ENCODE results near the gene KRT25. TPM values are rescaled to one million over a fixed set of nuclear protein-coding genes. Genes with fewer than 3 reads are reported as not detected.

KRT25 gene
- total and polyA plus RNA-seq, 3 donors from 2014 or later: 1.2 to 1.6 (median 1.3) TPM

Other genes starting within 250 kb of the KRT25 start
- 1 to 10 TPM in 1 of 2 donors, under 1 TPM in 1; 0.87 to 1.3 TPM for gene CCR7, start 189.9 kb downstream of the KRT25 start, total RNA-seq
- gene CCR7, start 189.9 kb downstream of the KRT25 start, polyA plus RNA-seq (ENCODE audit: insufficient read depth, low read depth, low replicate concordance): 1.5 TPM
- 10 to 100 TPM; 80.3 to 81.6 TPM for gene SMARCE1, start 107.5 kb downstream of the KRT25 start, total RNA-seq
- gene SMARCE1, start 107.5 kb downstream of the KRT25 start, polyA plus RNA-seq (ENCODE audit: insufficient read depth, low read depth, low replicate concordance): 86.4 TPM
- gene KRT222, start 90.2 kb downstream of the KRT25 start, total RNA-seq: 1 to 10 TPM; 1.2 to 3.1 TPM
- gene KRT222, start 90.2 kb downstream of the KRT25 start, polyA plus RNA-seq (ENCODE audit: insufficient read depth, low read depth, low replicate concordance): 1.0 TPM
- gene KRT24, start 51.6 kb downstream of the KRT25 start, total RNA-seq: under 1 TPM in 1 of 2 donors, not detected in 1; 0.12 TPM
- gene KRT24, start 51.6 kb downstream of the KRT25 start, polyA plus RNA-seq (ENCODE audit: insufficient read depth, low read depth, low replicate concordance): not detected
- gene KRT26, start 16.9 kb upstream of the KRT25 start, total RNA-seq: under 1 TPM; 0.62 to 0.79 TPM
- gene KRT26, start 16.9 kb upstream of the KRT25 start, polyA plus RNA-seq (ENCODE audit: insufficient read depth, low read depth, low replicate concordance): 0.30 TPM
- gene KRT27, start 27.2 kb upstream of the KRT25 start, total RNA-seq: 1 to 10 TPM in 1 of 2 donors, under 1 TPM in 1; 0.87 to 1.4 TPM
- 0.58 TPM for gene KRT27, start 27.2 kb upstream of the KRT25 start, polyA plus RNA-seq (ENCODE audit: insufficient read depth, low read depth, low replicate concordance)
- gene KRT28, start 44.6 kb upstream of the KRT25 start, total RNA-seq: under 1 TPM; 0.43 to 0.87 TPM
- gene KRT28, start 44.6 kb upstream of the KRT25 start, polyA plus RNA-seq (ENCODE audit: insufficient read depth, low read depth, low replicate concordance): 0.37 TPM
- gene KRT10, start 67.3 kb upstream of the KRT25 start, total RNA-seq: 10 to 100 TPM; 22.1 to 25.8 TPM
- gene KRT10, start 67.3 kb upstream of the KRT25 start, polyA plus RNA-seq (ENCODE audit: insufficient read depth, low read depth, low replicate concordance): 69.4 TPM
- under 1 TPM; 0.63 to 0.68 TPM for gene KRT12, start 111.9 kb upstream of the KRT25 start, total RNA-seq
- 0.26 TPM for gene KRT12, start 111.9 kb upstream of the KRT25 start, polyA plus RNA-seq (ENCODE audit: insufficient read depth, low read depth, low replicate concordance)
- not detected for gene KRT20, start 129.9 kb upstream of the KRT25 start, total RNA-seq
- not detected for gene KRT20, start 129.9 kb upstream of the KRT25 start, polyA plus RNA-seq (ENCODE audit: insufficient read depth, low read depth, low replicate concordance)
- gene KRT23, start 182.3 kb upstream of the KRT25 start, total RNA-seq: 10 to 100 TPM; 14.0 to 17.3 TPM
- gene KRT23, start 182.3 kb upstream of the KRT25 start, polyA plus RNA-seq (ENCODE audit: insufficient read depth, low read depth, low replicate concordance): 52.2 TPM
- gene KRT39, start 211.6 kb upstream of the KRT25 start, total RNA-seq: not detected
- not detected for gene KRT39, start 211.6 kb upstream of the KRT25 start, polyA plus RNA-seq (ENCODE audit: insufficient read depth, low read depth, low replicate concordance)
- under 1 TPM in 1 of 2 donors, not detected in 1; 0.16 TPM for gene KRT40, start 229.0 kb upstream of the KRT25 start, total RNA-seq
- gene KRT40, start 229.0 kb upstream of the KRT25 start, polyA plus RNA-seq (ENCODE audit: insufficient read depth, low read depth, low replicate concordance): 0.45 TPM
- gene KRTAP3-3, start 238.8 kb upstream of the KRT25 start, total RNA-seq: not detected
- gene KRTAP3-3, start 238.8 kb upstream of the KRT25 start, polyA plus RNA-seq (ENCODE audit: insufficient read depth, low read depth, low replicate concordance): not detected
- not detected for gene KRTAP3-2, start 244.6 kb upstream of the KRT25 start, total RNA-seq
- not detected for gene KRTAP3-2, start 244.6 kb upstream of the KRT25 start, polyA plus RNA-seq (ENCODE audit: insufficient read depth, low read depth, low replicate concordance)